HG02678 (cell line): Measurements from ENCODE around the gene PTPN4.
"Not testable (repeated sequence)": the region's sequence is repeated elsewhere in the genome, so short reads cannot be mapped to it uniquely, and the experiment has no call there.

Source experiments
- ATAC-seq: cut with Tn5 transposase; IDR thresholded peaks from one replicate; pipeline ENCODE4 v1.9.1; 2021; ENCODE audit warnings: mild to moderate bottlenecking, moderate library complexity; ENCODE audit not compliant: unreplicated experiment

PTPN4 gene

DNA sequence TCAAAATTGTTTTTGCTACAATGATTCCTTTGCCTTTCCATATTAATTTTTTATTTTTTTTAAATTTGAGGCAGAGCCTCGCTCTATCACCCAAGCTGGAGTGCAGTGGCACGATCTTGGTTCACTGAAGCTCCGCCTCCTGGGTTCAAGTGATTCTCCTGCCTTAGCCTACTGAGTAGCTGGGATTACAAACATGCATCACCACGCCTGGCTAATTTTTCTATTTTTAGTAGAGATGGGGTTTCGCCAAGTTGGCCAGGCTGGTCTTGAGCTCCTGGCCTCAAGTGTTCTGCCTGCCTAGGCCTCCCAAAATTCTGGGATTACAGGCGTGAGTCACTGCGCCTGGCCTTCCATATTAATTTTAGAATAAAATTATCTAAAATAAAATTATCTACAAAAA is 41.3 kb downstream of the PTPN4 start:
- no peak for ATAC-seq

DNA sequence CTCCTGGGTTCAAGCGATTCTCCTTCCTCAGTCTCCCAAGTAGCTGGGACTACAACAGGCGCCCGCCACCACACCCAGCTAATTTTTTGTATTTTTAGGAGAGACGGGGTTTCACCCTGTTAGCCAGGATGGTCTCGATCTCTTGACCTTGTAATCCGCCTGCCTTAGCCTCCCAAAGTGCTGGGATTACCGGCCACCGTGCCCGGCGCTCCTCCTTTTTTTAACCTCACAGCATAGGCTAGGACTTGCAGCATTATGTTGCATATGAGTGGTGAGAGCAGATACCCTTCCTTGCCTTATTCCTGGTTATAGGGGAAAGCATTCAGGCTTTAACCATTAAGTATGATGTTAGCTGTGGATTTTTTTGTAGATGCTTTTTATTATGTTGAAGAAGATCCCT is 42.3 kb downstream of the PTPN4 start:
- not testable (repeated sequence) for ATAC-seq

DNA sequence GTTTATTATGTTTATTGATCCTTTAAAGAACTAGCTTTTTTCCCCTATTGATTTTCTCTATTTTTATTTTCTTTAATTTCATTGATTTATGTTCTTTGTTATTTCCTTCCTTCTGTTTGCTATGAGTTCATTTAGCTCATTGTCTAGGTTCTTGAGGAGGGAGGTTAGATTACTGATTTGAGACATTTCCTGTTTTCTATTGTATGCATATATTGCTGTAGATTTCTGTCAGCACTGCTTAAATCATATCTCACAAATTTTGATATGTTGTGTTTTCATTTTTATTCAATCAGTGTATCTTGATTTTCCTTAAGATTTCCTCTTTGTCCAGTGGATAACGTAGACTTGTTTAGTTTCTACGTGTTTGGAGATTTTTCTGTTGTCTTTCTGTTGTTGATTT is 43.4 kb downstream of the PTPN4 start:
- no peak for ATAC-seq

DNA sequence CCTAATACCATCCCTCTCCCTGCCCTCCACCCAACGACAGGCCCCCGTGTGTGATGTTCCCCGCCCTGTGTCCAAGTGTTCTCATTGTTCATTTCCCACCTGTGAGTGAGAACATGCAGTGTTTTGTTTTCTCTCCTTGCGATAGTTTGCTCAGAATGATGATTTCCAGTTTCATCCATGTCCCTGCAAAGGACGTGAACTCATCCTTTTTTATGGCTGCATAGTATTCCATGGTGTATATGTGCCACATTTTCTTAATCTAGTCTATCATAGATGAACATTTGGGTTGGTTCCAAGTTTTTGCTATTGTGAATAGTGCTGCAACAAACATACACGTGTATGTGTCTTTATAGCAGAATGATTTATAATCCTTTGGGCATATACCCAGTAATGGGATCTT is 44.7 kb downstream of the PTPN4 start:
- ATAC-seq: not testable (repeated sequence)

DNA sequence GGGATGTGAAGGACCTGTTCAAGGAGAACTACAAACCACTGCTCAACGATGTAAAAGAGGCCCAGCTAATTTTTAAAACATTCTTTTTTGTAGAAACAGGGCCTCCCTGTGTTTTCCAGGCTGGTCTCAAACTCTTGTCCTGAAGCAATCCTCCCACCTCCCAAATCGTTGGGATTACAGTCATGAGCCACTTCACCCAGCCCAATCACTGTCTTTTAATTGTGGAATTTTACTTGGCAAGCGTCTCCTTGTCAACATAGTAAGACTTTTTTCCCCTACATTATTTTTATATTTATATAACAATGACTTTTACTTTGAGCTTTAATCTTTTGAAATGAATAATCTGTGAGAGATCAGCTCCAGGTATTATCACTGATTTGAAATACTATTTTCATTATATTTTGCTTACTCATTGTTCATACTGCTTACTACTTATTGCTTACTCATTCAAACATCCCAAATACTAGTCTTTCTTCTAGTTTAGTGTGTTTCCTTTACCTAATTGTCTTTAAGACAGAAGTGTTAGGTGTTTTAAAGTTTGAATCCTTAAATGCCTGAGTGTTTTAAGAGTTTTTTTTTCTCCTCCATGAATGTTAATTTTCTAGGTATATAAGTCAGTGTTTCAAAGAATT is 48.9 kb downstream of the PTPN4 start:
- ATAC-seq: no peak

DNA sequence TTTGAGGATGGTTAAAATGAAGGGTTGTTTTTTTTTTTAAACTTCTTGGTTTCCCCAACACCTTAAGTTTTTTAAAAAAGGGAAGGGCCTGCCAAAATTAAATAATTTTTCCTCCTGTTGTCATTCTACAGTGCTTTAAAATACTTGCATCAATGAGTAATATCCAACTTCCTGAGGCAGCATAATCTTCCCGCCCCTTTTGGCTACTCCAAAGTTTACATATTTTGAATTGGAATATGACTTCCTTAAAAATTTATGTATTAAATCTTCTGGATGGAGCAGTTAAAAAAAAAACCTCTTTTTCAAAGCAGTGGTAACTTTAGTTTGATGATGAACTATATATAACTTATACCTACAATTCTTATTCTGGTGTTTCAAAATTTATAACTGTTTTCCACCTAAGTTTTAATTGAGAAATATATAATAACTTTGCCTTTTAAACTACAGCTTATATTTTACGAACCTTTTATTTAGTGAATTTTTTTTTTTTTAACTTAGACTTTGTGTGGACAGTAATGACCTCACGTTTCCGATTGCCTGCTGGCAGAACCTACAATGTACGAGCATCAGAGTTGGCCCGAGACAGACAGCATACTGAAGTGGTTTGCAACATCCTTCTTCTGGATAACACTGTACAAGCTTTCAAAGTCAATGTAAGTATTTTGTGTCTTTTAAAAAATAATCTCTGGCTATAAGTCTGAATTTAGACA is 49.8 kb downstream of the PTPN4 start:
- no peak for ATAC-seq

DNA sequence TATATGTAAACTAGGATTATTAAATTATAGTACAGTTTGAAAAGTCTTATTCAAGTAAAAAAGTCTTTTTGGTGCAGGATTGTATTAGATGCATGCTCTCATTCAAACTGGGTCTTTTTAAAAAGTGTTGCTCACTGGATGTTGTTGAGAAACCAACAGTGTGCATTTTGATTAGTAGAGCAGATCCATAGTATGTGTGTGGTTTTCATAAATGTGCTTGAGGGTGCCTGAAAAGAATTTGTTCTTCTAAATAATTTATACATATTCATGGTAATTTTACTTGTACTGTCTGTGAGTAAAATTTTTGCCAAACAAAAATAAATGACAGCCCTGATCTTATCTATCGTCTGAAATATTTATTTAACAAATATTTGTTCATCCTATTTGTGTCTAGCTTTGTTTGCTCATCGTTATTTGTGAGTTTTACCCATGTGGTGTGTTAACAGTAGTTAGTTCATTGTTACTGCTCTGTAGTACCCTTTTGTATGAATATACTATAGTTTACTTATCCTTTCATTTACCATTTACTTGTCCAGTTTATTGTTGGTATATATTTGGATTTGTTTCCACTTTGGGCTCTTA is 50.4 kb downstream of the PTPN4 start:
- no peak for ATAC-seq

DNA sequence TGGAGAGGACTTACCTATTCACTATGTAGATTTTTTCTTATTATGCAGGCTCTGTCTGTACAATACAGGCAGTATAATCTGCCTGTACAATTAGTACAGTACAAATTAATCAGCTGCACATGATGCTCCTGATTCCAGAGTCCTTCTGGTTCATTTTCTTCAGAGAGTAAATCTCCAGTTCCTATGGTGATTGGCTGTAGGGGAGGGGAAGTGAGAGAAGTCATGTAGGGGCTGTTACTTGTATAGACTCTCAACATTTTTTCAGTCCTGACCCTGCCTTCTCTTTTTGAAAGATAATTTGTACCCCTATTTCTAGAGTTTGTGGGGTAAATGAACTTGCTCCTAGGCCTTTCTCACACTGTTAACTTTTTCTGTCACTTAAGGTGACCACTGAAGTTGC is 54.5 kb downstream of the PTPN4 start:
- no peak for ATAC-seq

DNA sequence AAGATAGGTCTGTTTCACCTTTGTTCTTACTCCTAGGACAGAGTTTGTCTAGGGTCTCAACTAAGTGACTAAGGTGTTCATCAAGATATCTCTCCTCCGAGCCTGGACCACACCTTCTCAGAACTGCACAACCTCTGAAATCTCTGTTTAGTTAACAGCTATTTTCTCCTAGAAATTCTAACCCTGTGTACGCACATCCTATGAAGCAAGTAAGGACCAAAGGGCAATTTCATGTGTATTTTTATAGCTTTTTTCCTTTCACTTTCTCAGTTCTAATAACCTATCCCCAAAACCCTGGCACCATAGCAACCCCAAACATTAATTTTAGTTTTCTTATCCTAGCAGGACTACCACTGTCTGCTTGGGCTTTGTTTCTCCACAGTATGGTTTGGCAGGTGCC is 59.1 kb downstream of the PTPN4 start:
- no peak for ATAC-seq

DNA sequence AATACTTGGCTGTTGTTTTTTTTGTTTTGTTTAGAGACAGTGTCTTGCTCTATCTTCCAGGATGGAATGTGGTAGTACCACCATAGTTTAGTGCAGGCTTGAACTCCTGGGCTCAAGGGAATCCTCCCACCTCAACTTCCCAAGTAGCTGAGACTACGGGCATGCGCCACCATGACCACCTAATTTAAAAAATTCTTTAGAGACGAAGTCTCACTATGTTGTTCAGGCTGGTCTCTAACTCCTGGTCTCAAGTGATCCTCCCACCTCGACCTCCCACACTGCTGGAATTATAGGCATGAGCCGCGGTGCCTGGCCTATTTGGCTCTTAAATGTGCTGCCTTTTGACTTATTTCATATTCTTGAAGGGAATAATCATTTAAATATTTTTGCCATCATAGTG is 60.1 kb downstream of the PTPN4 start:
- ATAC-seq: no peak

DNA sequence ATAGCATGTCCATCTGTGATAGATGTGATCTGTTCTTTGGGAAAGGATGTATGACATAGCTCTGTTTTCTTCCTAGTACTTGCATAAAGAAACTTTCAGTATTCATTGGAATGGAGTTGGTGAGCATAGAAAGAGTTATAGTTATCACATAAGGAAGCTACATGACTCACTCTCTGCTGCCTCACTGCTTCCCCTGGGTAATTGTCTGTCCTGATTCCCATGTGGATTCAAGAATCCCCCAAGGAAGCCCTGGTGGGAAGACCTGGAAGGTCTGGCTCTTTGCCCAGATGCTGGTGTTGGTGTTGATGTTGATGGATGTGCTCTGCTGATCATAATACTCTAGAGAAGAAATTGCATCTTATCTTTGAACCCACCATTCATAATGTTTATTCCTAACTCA is 60.6 kb downstream of the PTPN4 start:
- no peak for ATAC-seq

DNA sequence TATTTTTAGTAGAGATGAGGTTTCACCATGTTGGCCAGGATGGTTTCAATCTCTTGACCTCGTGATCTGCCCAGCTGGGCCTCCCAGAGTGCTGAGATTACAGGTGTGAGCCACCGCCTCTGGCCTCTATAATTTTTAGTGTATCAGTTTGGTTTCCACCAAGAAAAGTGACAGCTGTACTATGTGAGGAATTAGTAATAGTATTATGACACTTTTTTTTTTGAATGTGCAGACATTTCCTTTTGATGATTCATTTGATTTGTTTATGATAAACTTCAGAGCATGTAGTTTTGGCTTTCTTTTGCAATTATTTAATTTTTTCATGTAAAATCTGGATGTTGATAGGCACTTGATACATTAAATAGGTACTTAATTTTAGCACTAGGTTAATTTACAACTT is 61.5 kb downstream of the PTPN4 start:
- ATAC-seq: no peak

DNA sequence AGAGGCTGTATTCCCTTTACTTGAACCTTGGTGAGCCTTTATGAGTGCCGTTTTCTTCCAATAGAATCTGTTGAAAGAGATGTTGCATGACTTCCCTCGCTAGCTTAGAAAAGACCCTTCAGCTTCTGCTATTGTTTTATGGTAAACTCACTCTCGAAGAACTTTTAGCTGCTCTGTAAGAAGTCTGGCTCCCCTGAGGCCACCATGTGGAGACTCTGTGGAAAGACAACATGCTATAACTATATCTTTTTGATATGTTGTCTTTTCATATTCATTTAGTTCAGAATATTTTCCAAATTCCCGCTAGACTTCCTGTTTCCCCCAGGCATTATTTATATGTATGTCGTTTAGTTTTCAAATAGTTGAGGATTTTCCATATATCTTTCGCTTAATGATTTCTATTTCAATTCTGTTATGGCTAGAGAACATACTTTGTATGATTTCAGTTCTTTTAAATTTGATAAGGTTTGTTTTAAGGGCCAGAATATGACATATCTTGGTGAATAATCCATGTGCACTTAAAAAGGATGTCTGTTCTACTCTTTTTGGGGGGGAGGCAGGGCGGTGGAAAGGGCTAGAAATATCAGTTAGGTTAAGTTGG is 64.1 kb downstream of the PTPN4 start:
- no peak for ATAC-seq

DNA sequence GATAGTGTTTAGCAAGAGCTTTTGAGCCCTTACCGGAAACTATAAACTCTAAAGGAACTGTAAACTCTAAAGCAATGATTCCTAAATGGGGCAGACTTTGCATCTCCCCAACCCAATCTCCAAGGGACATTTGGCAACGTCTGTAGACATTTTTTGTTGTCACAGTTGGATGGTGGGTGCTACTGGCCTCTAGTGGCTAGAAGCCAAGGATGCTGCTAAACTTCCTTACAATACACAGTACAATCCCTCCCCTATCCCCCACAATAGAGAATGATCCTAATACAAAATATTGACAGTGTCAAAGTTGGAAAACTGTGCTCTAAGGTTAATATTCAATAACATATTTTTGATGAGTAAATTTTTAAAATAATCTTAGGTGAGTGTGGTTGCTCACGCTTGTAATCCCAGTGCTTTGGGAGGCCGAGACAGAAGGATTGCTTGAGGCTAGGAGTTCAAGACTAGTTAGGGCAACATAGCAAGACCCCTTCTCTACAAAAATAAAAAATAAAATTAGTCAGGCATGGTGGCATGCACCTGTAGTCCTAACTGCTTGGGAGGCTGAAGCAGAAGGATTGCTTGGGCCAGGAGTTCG is 66.7 kb downstream of the PTPN4 start:
- peak; percentile 74 for ATAC-seq

DNA sequence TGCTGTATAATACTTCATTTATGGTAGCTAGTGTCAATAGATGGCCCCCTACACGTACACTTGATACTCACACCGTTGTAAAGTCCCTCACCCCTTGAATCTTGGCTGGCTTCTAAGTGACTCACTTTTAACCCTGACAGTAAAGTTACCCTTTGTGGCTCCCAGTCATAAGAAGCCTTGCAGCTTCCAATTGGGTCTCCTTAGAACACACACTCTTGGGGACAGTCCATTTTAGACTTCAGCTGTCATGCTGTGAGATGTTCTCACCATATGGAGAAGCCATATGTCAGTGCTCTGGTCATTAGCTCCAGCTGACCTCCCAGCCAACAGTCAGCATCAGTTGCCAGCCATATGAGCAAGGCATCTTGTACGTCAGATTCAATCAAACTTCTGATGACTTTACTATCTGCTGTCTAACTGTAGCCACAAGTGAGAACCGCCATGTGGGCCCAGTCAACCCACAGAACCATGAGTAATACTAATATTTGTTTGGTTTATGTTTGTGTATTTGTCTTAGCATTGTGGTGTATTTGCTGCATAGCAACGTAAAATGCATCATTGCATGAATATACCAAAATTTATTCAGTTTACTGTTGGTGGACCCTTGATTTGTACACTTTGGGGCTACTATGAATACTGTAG is 68.3 kb downstream of the PTPN4 start:
- ATAC-seq: no peak

DNA sequence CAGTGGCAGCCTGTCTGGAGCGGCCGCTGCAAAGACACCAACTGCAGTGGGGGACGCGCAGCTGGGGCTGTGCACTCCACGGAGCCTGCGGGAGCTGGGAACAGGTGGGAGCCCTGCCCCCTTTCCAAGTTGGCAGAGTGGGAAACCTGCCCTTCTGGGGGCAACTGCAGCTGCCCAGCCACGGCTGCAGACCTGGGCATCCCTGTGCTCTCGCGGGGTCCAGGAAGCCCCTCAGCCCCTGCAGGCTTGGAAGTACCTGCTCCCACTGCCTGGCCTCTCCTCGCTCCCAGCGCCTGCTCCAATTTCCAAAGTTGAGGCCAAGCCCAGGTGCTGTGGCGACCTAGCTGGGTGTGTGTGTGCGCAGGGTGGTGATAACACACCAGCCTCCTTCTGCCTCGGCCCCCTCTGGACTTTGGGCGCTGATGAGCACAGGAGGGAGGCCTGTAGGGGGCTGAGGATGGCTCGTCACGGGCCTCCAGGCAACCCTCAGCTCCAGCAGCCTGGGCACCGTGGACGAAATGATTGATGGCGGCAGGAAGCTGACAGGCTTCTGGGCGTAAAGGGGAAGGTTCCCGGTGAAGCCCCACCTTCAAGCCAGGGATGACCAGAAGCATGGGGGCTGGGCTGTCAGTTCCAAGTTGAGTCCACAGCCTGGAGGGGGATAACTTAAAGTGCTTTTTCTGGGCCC is 76.9 kb downstream of the PTPN4 start:
- ATAC-seq: no peak

DNA sequence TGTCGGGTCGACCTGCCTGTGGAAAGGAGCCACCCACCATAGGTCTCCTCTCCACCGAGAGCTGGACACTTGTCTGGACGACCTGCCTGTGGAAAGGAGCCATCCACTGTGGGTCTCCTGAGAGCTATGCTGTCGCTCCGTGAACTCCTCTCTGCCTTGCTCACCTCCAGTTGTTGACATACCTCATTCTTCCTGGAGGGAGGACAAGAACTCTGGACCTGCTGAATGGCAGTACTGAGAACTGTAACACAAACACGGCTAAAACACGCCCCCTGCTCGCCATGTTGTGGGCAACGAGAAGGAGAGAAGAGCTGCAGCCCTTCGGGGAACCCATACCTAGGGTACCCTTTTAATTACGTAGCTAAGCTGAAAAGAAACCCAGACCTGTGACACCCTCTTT is 77.6 kb downstream of the PTPN4 start:
- no peak for ATAC-seq

DNA sequence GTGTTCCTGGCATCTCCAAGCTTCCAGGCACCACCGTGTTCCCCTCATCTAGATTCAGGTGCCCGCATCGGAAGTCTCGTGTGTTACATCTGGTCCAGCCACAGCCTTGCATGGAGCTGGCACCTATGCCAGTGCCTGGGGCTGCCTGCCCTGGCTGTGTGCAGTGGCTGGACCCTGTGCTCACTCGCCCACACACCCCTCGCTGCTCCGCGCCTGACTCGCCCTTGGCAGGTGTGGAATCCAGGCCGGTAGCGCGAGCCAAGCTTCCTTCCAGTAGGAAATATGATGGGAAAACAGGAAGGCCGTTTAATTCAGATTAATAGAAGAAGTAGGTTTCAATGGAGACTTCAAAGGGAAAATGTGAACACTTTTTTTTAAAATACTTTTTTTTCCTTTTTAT is 78.0 kb downstream of the PTPN4 start:
- ATAC-seq: no peak

DNA sequence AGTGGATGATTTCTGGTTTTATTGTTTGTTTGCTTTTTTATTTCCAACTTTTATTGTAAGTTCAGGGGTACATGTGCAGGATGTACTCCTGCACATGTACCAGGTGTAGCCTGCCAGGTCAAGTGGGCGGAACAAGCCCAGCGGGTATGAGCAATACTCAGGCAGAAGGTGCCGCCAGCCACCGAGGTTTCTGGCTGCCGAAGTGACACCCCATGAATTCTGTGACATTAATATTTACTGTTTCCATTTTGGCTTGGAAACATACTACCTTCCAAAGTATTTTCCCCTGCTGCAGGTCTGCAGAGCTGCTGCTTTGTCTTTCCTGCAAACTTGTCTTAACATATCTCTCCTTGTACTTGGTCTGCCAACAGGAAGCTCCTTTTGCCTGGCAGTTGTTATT is 78.5 kb downstream of the PTPN4 start:
- no peak for ATAC-seq

DNA sequence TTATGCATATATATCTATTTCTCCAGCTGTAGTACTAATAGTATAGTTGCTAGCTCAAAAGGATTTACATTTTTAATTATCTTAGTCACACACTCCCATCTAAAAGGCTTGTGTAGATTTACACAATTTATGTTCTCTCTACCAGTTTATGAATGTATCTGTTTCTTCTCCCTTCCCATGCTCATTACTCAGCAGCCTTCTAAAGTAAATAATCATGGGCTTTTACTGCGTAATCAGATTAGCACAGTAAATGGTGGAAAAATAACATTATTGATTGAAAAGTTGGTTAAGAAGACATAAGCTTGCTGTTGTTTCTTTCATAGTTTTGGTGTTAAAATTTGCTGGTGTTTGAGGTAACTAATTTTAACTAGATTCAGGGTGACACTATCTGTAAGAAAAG is 81.8 kb downstream of the PTPN4 start:
- no peak for ATAC-seq

DNA sequence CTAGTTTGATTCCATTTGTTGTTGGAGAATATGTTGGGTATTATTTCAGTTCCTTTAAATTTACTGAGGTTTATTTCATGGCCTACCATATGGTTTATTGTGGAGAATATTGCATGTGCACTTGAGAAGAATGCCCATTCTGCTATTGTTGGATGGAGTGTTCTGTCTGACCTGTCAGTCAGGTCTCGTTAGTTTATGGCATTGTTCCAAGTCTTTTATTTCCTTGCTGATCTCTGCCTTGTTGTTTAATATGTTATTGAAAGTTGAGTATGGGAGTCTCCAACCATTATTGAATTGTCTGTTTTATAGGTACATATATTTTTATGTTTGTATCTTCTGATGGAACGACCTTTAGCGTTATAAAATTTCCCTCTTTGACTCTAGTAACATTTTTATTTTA is 86.3 kb downstream of the PTPN4 start:
- no peak for ATAC-seq
